ENCODE results near the gene DGKD. TPM values are rescaled to one million over a fixed set of nuclear protein-coding genes. Genes with fewer than 3 reads are reported as not detected.

DGKD gene
- total and polyA plus RNA-seq, 12 donors = 6.8 to 43.8 (median 16.5) TPM

DNA sequence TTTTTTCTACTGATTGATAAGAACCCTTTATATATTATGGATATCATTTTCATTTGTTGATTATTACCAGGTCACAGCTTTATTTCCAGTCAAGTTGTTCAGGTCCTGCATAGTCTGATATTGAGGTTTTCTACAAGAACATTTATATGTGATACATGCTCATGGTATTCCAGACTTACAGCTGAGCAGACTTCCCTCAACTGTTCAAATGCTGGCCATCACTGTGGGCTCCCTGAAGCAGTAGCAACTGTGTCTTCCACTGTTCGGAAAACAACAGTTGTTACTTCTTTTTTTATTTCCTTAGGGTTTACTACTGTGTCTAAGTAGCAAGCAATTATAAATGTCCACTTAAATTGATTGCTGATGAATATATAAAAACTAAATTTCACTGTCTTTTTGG, 79.5 kb downstream of the DGKD start:
- Histone ChIP-seq H3K27me3 (no peaks in the 10 kb centered on the region), H3K36me3 (replicated peaks in 1 of 2) (peaks cover 0 to 23% of the 10 kb centered on the region in 2 donors), H3K9me3 (replicated peaks in 1 of 3) (no peaks in the 10 kb centered on the region), H3K4me3 (no peak overlapping the region), H3K27ac (no peak overlapping the region), H3K4me1 (replicated peaks in 1 of 2) (no peaks in the 10 kb centered on the region)
- no peak for DNase-seq
- intact Hi-C loops (cut with DNase I) = no loop called here
- whole genome bisulfite sequencing, 4 donors = 87 to 91% (median 90%) methylated on average over 1 of the region's 1 CpG
- TF ChIP-seq, protein P1, sequence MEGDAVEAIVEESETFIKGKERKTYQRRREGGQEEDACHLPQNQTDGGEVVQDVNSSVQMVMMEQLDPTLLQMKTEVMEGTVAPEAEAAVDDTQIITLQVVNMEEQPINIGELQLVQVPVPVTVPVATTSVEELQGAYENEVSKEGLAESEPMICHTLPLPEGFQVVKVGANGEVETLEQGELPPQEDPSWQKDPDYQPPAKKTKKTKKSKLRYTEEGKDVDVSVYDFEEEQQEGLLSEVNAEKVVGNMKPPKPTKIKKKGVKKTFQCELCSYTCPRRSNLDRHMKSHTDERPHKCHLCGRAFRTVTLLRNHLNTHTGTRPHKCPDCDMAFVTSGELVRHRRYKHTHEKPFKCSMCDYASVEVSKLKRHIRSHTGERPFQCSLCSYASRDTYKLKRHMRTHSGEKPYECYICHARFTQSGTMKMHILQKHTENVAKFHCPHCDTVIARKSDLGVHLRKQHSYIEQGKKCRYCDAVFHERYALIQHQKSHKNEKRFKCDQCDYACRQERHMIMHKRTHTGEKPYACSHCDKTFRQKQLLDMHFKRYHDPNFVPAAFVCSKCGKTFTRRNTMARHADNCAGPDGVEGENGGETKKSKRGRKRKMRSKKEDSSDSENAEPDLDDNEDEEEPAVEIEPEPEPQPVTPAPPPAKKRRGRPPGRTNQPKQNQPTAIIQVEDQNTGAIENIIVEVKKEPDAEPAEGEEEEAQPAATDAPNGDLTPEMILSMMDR (IDR thresholded peaks at IDR 0.05) = no peak
- TF ChIP-seq POLR2A (IDR thresholded peaks at IDR 0.05) = no peak

DNA sequence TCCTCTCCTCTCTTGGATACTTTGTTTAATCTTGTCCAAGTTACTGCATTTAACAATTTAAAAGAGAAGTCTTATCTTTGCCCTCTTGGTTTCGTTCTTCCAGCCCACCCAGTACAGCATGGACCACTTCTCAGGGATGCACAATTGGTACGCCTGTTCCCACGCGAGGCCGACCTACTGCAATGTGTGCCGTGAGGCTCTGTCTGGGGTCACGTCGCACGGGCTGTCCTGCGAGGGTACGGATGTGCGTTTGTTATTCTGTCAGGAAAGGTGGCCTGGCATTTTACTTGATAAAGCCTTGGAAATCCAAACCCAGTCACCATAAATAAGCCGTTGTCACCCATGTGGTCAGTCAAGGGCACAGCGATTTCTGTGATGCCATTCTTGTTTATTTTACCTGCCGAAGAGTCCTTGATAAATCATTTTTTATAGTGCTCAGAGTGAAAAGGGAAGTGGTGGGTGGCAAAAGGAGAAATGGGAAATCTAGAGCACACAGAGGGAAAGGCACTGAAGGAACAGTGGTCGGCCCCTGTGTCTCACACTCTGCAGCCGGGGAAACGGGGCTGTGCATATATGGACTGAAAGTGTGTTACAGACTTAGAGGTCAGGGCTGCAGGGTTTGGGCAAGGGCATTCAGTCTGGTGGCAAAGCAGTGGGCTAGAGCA, 80.5 kb downstream of the DGKD start:
- WGBS, 4 donors = 79 to 85% (median 82%) methylated on average over 18 of the region's 18 CpGs
- intact Hi-C loops (cut with DNase I) = no loop called here

DNA sequence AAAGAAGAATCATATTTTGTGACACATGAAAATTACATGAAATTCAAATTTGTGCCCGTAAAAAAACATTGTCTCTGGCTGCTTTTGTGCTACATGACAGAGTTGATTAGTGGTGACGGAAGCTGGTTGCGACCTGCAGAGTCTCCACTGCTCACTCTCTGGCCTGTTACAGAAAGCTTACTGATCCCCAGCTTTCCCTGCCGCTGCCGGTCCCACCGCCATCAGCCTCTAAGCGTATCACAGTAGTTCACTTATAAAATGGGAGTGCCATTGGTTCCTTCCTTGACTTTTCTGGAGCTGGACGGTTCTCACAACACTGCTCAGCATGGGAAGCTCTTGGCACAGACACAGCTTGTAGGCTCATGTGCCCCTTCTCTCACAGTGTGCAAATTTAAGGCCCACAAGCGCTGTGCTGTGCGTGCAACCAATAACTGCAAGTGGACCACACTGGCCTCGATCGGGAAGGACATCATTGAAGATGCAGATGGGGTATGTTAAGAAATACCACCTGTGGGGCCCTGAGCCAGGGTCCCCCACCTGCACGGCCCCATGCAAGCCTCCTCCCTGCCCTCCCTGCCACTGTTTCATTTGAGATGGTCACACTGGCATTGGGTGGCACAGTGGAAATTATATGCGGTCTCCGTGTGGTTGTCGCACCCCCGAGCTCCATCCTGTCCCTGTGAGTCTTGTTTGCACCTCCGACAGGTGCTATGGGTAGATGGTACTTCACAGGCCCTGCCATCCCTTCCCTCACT, 81.3 kb downstream of the DGKD start:
- H3K27me3 ChIP-seq = no peaks in the 10 kb centered on the region
- peak in 1 of 7 donors; percentile 35 for DNase-seq
- H3K4me1 ChIP-seq (replicated peaks in 1 of 2) = no peaks in the 10 kb centered on the region
- intact Hi-C loops (cut with DNase I) = no loop called here
- no peaks in the 10 kb centered on the region for H3K9me3 ChIP-seq (replicated peaks in 1 of 3)
- H3K4me3 ChIP-seq = no peak overlapping the region
- 91 to 97% (median 96%) methylated on average over 18 of the region's 18 CpGs for WGBS, 4 donors
- H3K36me3 ChIP-seq (replicated peaks in 1 of 2) = peaks cover 0 to 23% of the 10 kb centered on the region in 2 donors
- no peak overlapping the region for H3K27ac ChIP-seq
- TF ChIP-seq POLR2A (IDR thresholded peaks at IDR 0.05) = no peak
- TF ChIP-seq, protein P1 (IDR thresholded peaks at IDR 0.05) = no peak

More for the DNA sequence above, 80.5 kb downstream of the DGKD start:
- no peak overlapping the region for H3K4me3 ChIP-seq
- TF ChIP-seq, protein P1 (IDR thresholded peaks at IDR 0.05) = no peak
- no peak for TF ChIP-seq POLR2A (IDR thresholded peaks at IDR 0.05)
- no peak overlapping the region for H3K27ac ChIP-seq
- H3K27me3 ChIP-seq = no peaks in the 10 kb centered on the region
- no peaks in the 10 kb centered on the region for H3K4me1 ChIP-seq (replicated peaks in 1 of 2)
- DNase-seq = peak in 1 of 7 donors; percentile 24
- no peaks in the 10 kb centered on the region for H3K9me3 ChIP-seq (replicated peaks in 1 of 3)
- H3K36me3 ChIP-seq (replicated peaks in 1 of 2) = peaks cover 0 to 23% of the 10 kb centered on the region in 2 donors

DNA sequence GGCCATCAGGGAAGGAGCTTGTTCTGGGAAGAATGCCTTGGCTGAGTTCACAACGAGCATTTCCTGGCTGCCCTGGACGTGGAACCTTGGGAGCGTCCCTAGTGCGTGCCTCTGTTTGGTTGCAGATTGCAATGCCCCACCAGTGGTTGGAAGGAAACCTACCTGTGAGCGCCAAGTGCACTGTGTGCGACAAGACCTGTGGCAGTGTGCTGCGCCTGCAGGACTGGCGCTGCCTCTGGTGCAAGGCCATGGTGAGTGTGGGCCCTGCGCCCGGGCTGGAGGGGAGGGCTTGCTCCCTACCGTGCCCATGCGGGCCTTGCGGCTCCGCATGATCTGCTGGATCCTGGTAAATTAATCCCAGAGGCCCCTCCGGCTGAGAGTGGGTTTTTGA, 81.9 kb downstream of the DGKD start:
- no peaks in the 10 kb centered on the region for H3K9me3 ChIP-seq (replicated peaks in 1 of 3)
- H3K36me3 ChIP-seq (replicated peaks in 1 of 2) = peaks cover 0 to 23% of the 10 kb centered on the region in 2 donors
- H3K4me1 ChIP-seq (replicated peaks in 1 of 2) = no peaks in the 10 kb centered on the region
- no peak overlapping the region for H3K4me3 ChIP-seq
- WGBS, 4 donors = 91 to 96% (median 94%) methylated on average over 8 to 15 of the region's 15 CpGs
- intact Hi-C loops (cut with DNase I) = no loop called here
- DNase-seq = peak in 1 of 7 donors; percentile 37
- TF ChIP-seq, protein P1 (IDR thresholded peaks at IDR 0.05) = no peak
- no peak for TF ChIP-seq POLR2A (IDR thresholded peaks at IDR 0.05)
- no peak overlapping the region for H3K27ac ChIP-seq
- H3K27me3 ChIP-seq = no peaks in the 10 kb centered on the region
